Posterior vena cava (tissue), 2 donors: ENCODE results near the gene TCP11. TPM values are rescaled to one million over a fixed set of nuclear protein-coding genes. Genes with fewer than 3 reads are reported as not detected.
"Not testable (repeated sequence)": the region's sequence is repeated elsewhere in the genome, so short reads cannot be mapped to it uniquely, and the experiment has no call there.

Experiments
- DNase-seq: peaks from one replicate; pipeline ENCODE4 v3.0.0-alpha.2; 2020; ENCODE audit warnings: low spot score
- intact Hi-C, 2 donors: fragments of 100-400 bp; cut with DNase I; formaldehyde crosslinking; loops; one replicate each; pipeline versions ENCODE4 v1.14.1 to v1.14.2; 2022 to 2023
- total RNA-seq, 2 donors: library from RNA; stranded (reverse); fragmentation: NEBNext Ultra II Directional; extraction: Animal tissue kit (Norgen Biotek cat#: 25700); gene quantifications; one replicate each; pipeline ENCODE4 v1.2.1, GENCODE V29; 2021
- donor health status: DM: yes; HTN: yes; CAD: no.
- donor health status: DM: yes; HTN: yes; CAD: no.

Gene TCP11
- total RNA-seq, 2 donors from 2014 or later, result not detected

- intact Hi-C loops, result no loop called here
- no peak for DNase-seq
Measured at GRCh38 chr6:35108309-35108885, 32.7 kb downstream of the TCP11 start.

GRCh38 chr6:35107761-35108160 lies 33.4 kb downstream of the TCP11 start:
- intact Hi-C loops, DNase-seq: not testable (repeated sequence)

GRCh38 chr6:35107208-35107607 lies 33.9 kb downstream of the TCP11 start:
- intact Hi-C loops, DNase-seq: not testable (repeated sequence)

- intact Hi-C loops, result not testable (repeated sequence)
Measured at GRCh38 chr6:35106061-35106460, 35.1 kb downstream of the TCP11 start.

GRCh38 chr6:35105078-35105477 lies 36.1 kb downstream of the TCP11 start:
- DNase-seq, result no peak
- intact Hi-C loops, result no loop called here

More at GRCh38 chr6:35106061-35106460, 35.1 kb downstream of the TCP11 start:
- not testable (repeated sequence) for DNase-seq

- intact Hi-C loops, result no loop called here
- no peak for DNase-seq
Measured at GRCh38 chr6:35099116-35099515, 42.0 kb downstream of the TCP11 start.

- intact Hi-C loops, result no loop called here
- DNase-seq, result no peak
Measured at GRCh38 chr6:35096129-35096862, 44.8 kb downstream of the TCP11 start.

GRCh38 chr6:35094183-35094582 lies 47.0 kb downstream of the TCP11 start:
- no peak for DNase-seq
- intact Hi-C loops, result no loop called here

- DNase-seq, result no peak
- intact Hi-C loops, result no loop called here
Measured at GRCh38 chr6:35093783-35094182, 47.4 kb downstream of the TCP11 start.

GRCh38 chr6:35093118-35093445 lies 48.1 kb downstream of the TCP11 start:
- DNase-seq, result no peak
- intact Hi-C loops, result no loop called here

- intact Hi-C loops, result loop anchor here in 1 of 2 donors (1.0 kb wide), 1 partner anchor 33 kb away; no protein-coding TSS in a partner anchor
- no peak for DNase-seq
Measured at GRCh38 chr6:35092362-35093117, 48.6 kb downstream of the TCP11 start.

- DNase-seq, result no peak
- intact Hi-C loops, result loop anchor here in 1 of 2 donors (1.0 kb wide), 1 partner anchor 32 kb away; no protein-coding TSS in a partner anchor
Measured at GRCh38 chr6:35091346-35092083, 49.6 kb downstream of the TCP11 start.

GRCh38 chr6:35090734-35091133 lies 50.4 kb downstream of the TCP11 start:
- intact Hi-C loops, result no loop called here
- DNase-seq, result no peak

GRCh38 chr6:35089935-35090505 lies 51.1 kb downstream of the TCP11 start:
- DNase-seq, result peak; percentile 65
- intact Hi-C loops, result loop anchor here in 1 of 2 donors (2.0 kb wide), 1 partner anchor 203 kb away; no protein-coding TSS in a partner anchor

- peak; percentile 75 for DNase-seq
- intact Hi-C loops, result loop anchor here in 1 of 2 donors (2.0 kb wide), 1 partner anchor 203 kb away; no protein-coding TSS in a partner anchor
Measured at GRCh38 chr6:35089216-35089934, 51.8 kb downstream of the TCP11 start.

- intact Hi-C loops, result loop anchor here in 1 of 2 donors (2.0 kb wide), 1 partner anchor 202 kb away; no protein-coding TSS in a partner anchor
- no peak for DNase-seq
Measured at GRCh38 chr6:35088281-35089215, 52.6 kb downstream of the TCP11 start.
